GM12878 (cell line): Measurements from ENCODE around the gene IBTK.
"Not testable (repeated sequence)": the region's sequence is repeated elsewhere in the genome, so short reads cannot be mapped to it uniquely, and the experiment has no call there.

ENCODE experiments used
- CTCF ChIP-seq, 3 experiments: IDR thresholded peaks in 2 of 3; conservative IDR thresholded peaks in 1 of 3; 2 replicates each; pipeline ENCODE4 v1.5.1; 2011; ENCODE audit warnings: low read depth in 3 of 3, low read length in 3 of 3, mild to moderate bottlenecking in 3 of 3, control low read depth in 2 of 3, moderate library complexity in 2 of 3, inconsistent platforms in 1 of 3, mixed read lengths in 1 of 3; ENCODE audit not compliant: control insufficient read depth in 2 of 3, insufficient read depth in 1 of 3; ENCODE audit errors: extremely low read depth in 1 of 3
- FOS ChIP-seq: IDR thresholded peaks from 3 replicates; pipeline ENCODE4 v1.6.1; 2011; ENCODE audit warnings: borderline replicate concordance; ENCODE audit not compliant: insufficient read length; ENCODE audit errors: extremely low read depth

- not testable (repeated sequence) for TF ChIP-seq FOS; CTCF (IDR thresholded peaks at IDR 0.05 in 2 of 3, conservative IDR thresholded peaks at IDR 0.05 in 1 of 3; ENCODE audit: control insufficient read depth in 2 of 3, extremely low read depth in 1 of 3, insufficient read depth in 1 of 3, low read depth in 3 of 3, low read length in 3 of 3)
Measured at GRCh38 chr6:82197245-82197644, 50.3 kb downstream of the IBTK start.
